ENCODE data around the gene CFAP73.

Gene CFAP73

GRCh38 chr12:113142173-113142885 lies 7.2 kb upstream of the CFAP73 start:
- H3K27ac Mint-ChIP-seq = no peak overlapping the region
- peak; percentile 13 for DNase-seq (ENCODE audit: low spot score)
- no peak overlapping the region for H3K4me3 Mint-ChIP-seq
- peaks cover 5% of the 10 kb centered on the region for H3K27me3 Mint-ChIP-seq (ENCODE audit: low read depth)
- H3K9me3 Mint-ChIP-seq = no peaks in the 10 kb centered on the region
- no peaks in the 10 kb centered on the region for H3K4me1 Mint-ChIP-seq (ENCODE audit: low read depth)
- no peaks in the 10 kb centered on the region for H3K36me3 Mint-ChIP-seq (ENCODE audit: low read depth)

- H3K4me1 Mint-ChIP-seq (ENCODE audit: low read depth) = no peaks in the 10 kb centered on the region
- H3K9me3 Mint-ChIP-seq = no peaks in the 10 kb centered on the region
- H3K27me3 Mint-ChIP-seq (ENCODE audit: low read depth) = peaks cover 7% of the 10 kb centered on the region
- DNase-seq (ENCODE audit: low spot score) = no peak
- no peak overlapping the region for H3K27ac Mint-ChIP-seq
- H3K4me3 Mint-ChIP-seq = no peak overlapping the region
- no peaks in the 10 kb centered on the region for H3K36me3 Mint-ChIP-seq (ENCODE audit: low read depth)
These were observed 6.6 kb upstream of the CFAP73 start for GRCh38 chr12:113142886-113143332.

GRCh38 chr12:113143959-113144358 lies 5.6 kb upstream of the CFAP73 start:
- no peak overlapping the region for H3K4me3 Mint-ChIP-seq
- no peaks in the 10 kb centered on the region for H3K9me3 Mint-ChIP-seq
- H3K27me3 Mint-ChIP-seq (ENCODE audit: low read depth) = peaks cover 7% of the 10 kb centered on the region
- H3K4me1 Mint-ChIP-seq (ENCODE audit: low read depth) = no peaks in the 10 kb centered on the region
- DNase-seq (ENCODE audit: low spot score) = no peak
- H3K36me3 Mint-ChIP-seq (ENCODE audit: low read depth) = no peaks in the 10 kb centered on the region
- no peak overlapping the region for H3K27ac Mint-ChIP-seq

GRCh38 chr12:113144806-113145205 lies 4.7 kb upstream of the CFAP73 start:
- no peak overlapping the region for H3K27ac Mint-ChIP-seq
- H3K27me3 Mint-ChIP-seq (ENCODE audit: low read depth) = peaks cover 8% of the 10 kb centered on the region
- no peak for DNase-seq (ENCODE audit: low spot score)
- no peak overlapping the region for H3K4me3 Mint-ChIP-seq
- H3K9me3 Mint-ChIP-seq = no peaks in the 10 kb centered on the region
- no peaks in the 10 kb centered on the region for H3K4me1 Mint-ChIP-seq (ENCODE audit: low read depth)
- no peaks in the 10 kb centered on the region for H3K36me3 Mint-ChIP-seq (ENCODE audit: low read depth)

- Mint-ChIP-seq H3K4me1 (ENCODE audit: low read depth) (no peaks in the 10 kb centered on the region), H3K4me3 (no peak overlapping the region), H3K27ac (no peak overlapping the region), H3K27me3 (ENCODE audit: low read depth) (peaks cover 12% of the 10 kb centered on the region), H3K9me3 (no peaks in the 10 kb centered on the region), H3K36me3 (ENCODE audit: low read depth) (no peaks in the 10 kb centered on the region)
- no peak for DNase-seq (ENCODE audit: low spot score)
These were observed 3.6 kb upstream of the CFAP73 start for GRCh38 chr12:113145720-113146551.

- no peaks in the 10 kb centered on the region for H3K9me3 Mint-ChIP-seq
- no peak overlapping the region for H3K27ac Mint-ChIP-seq
- no peak for DNase-seq (ENCODE audit: low spot score)
- H3K4me3 Mint-ChIP-seq = no peak overlapping the region
- H3K27me3 Mint-ChIP-seq (ENCODE audit: low read depth) = peaks cover 15% of the 10 kb centered on the region
- peaks cover 2% of the 10 kb centered on the region for H3K4me1 Mint-ChIP-seq (ENCODE audit: low read depth)
- no peaks in the 10 kb centered on the region for H3K36me3 Mint-ChIP-seq (ENCODE audit: low read depth)
These were observed 2.5 kb upstream of the CFAP73 start for GRCh38 chr12:113146999-113147398.

GRCh38 chr12:113151655-113152054 lies 2.1 kb downstream of the CFAP73 start:
- H3K9me3 Mint-ChIP-seq = no peaks in the 10 kb centered on the region
- peaks cover 24% of the 10 kb centered on the region for H3K27me3 Mint-ChIP-seq (ENCODE audit: low read depth)
- H3K4me3 Mint-ChIP-seq = peak overlapping the region; percentile 81
- peaks cover 13% of the 10 kb centered on the region for H3K4me1 Mint-ChIP-seq (ENCODE audit: low read depth)
- no peak for DNase-seq (ENCODE audit: low spot score)
- peaks cover 2% of the 10 kb centered on the region for H3K36me3 Mint-ChIP-seq (ENCODE audit: low read depth)
- H3K27ac Mint-ChIP-seq = no peak overlapping the region

- Mint-ChIP-seq H3K27ac (peak overlapping the region; percentile 45), H3K27me3 (ENCODE audit: low read depth) (peaks cover 22% of the 10 kb centered on the region), H3K36me3 (ENCODE audit: low read depth) (peaks cover 8% of the 10 kb centered on the region), H3K4me3 (peak overlapping the region; percentile 81), H3K4me1 (ENCODE audit: low read depth) (peaks cover 13% of the 10 kb centered on the region), H3K9me3 (no peaks in the 10 kb centered on the region)
- DNase-seq (ENCODE audit: low spot score) = no peak
These were observed 2.8 kb downstream of the CFAP73 start for GRCh38 chr12:113152196-113152834.

- no peak overlapping the region for H3K27ac Mint-ChIP-seq
- H3K4me3 Mint-ChIP-seq = peak overlapping the region; percentile 81
- H3K9me3 Mint-ChIP-seq = no peaks in the 10 kb centered on the region
- H3K36me3 Mint-ChIP-seq (ENCODE audit: low read depth) = peaks cover 12% of the 10 kb centered on the region
- H3K27me3 Mint-ChIP-seq (ENCODE audit: low read depth) = peaks cover 20% of the 10 kb centered on the region
- DNase-seq (ENCODE audit: low spot score) = peak; percentile 59
- peaks cover 13% of the 10 kb centered on the region for H3K4me1 Mint-ChIP-seq (ENCODE audit: low read depth)
These were observed 3.6 kb downstream of the CFAP73 start for GRCh38 chr12:113152835-113153814.

- Mint-ChIP-seq H3K4me1 (ENCODE audit: low read depth) (peaks cover 13% of the 10 kb centered on the region), H3K36me3 (ENCODE audit: low read depth) (peaks cover 15% of the 10 kb centered on the region), H3K27me3 (ENCODE audit: low read depth) (peaks cover 20% of the 10 kb centered on the region), H3K4me3 (peak overlapping the region; percentile 81), H3K9me3 (no peaks in the 10 kb centered on the region), H3K27ac (no peak overlapping the region)
- DNase-seq (ENCODE audit: low spot score) = peak; percentile 12
These were observed 4.9 kb downstream of the CFAP73 start for GRCh38 chr12:113154351-113154973.

GRCh38 chr12:113155060-113155459 lies 5.5 kb downstream of the CFAP73 start:
- no peak for DNase-seq (ENCODE audit: low spot score)
- H3K4me3 Mint-ChIP-seq = no peak overlapping the region
- H3K27ac Mint-ChIP-seq = no peak overlapping the region
- H3K36me3 Mint-ChIP-seq (ENCODE audit: low read depth) = peaks cover 16% of the 10 kb centered on the region
- H3K9me3 Mint-ChIP-seq = no peaks in the 10 kb centered on the region
- H3K27me3 Mint-ChIP-seq (ENCODE audit: low read depth) = peaks cover 17% of the 10 kb centered on the region
- H3K4me1 Mint-ChIP-seq (ENCODE audit: low read depth) = peaks cover 13% of the 10 kb centered on the region

- no peak for DNase-seq (ENCODE audit: low spot score)
- Mint-ChIP-seq H3K27me3 (ENCODE audit: low read depth) (peaks cover 14% of the 10 kb centered on the region), H3K9me3 (no peaks in the 10 kb centered on the region), H3K27ac (no peak overlapping the region), H3K4me3 (no peak overlapping the region), H3K36me3 (ENCODE audit: low read depth) (peaks cover 20% of the 10 kb centered on the region), H3K4me1 (ENCODE audit: low read depth) (peaks cover 13% of the 10 kb centered on the region)
These were observed 6.1 kb downstream of the CFAP73 start for GRCh38 chr12:113155646-113156045.

Measured in T-helper 2 cell treated with Interferon-gamma antibody and Interleukin-4, amounts not matched to agents 5 μg/mL and 100 μg/mL, for 36 hours (primary cell).